GM12875 (cell line): ENCODE data around the gene KCNJ8.

Experiments used
- H3K4me3 ChIP-seq: one replicate; pipeline ENCODE4 v1.5.1; 2011; ENCODE audit warnings: low read depth, low read length, control low read depth
- CTCF ChIP-seq: IDR thresholded peaks from 2 replicates; pipeline ENCODE4 v1.5.1; 2011; ENCODE audit warnings: low read depth, mild to moderate bottlenecking, control low read depth, inconsistent platforms, low read length, moderate library complexity, borderline replicate concordance; ENCODE audit not compliant: insufficient read depth

Gene KCNJ8

GRCh38 chr12:21780786-21781185 is 6.3 kb upstream of the KCNJ8 start:
- no peak overlapping the region for H3K4me3 ChIP-seq
- no peak for TF ChIP-seq CTCF

- H3K4me3 ChIP-seq: no peak overlapping the region
- TF ChIP-seq CTCF: no peak
Observed at GRCh38 chr12:21776175-21776574, 1.7 kb upstream of the KCNJ8 start.

GRCh38 chr12:21775133-21775820 is 771 bp upstream of the KCNJ8 start:
- no peak for TF ChIP-seq CTCF
- H3K4me3 ChIP-seq: no peak overlapping the region

- no peak overlapping the region for H3K4me3 ChIP-seq
- no peak for TF ChIP-seq CTCF
Observed at GRCh38 chr12:21773806-21774205, 700 bp downstream of the KCNJ8 start.

- no peak overlapping the region for H3K4me3 ChIP-seq
- no peak for TF ChIP-seq CTCF
Observed at GRCh38 chr12:21773263-21773741, 1.2 kb downstream of the KCNJ8 start.

- no peak for TF ChIP-seq CTCF
- no peak overlapping the region for H3K4me3 ChIP-seq
Observed at GRCh38 chr12:21771311-21771710, 3.2 kb downstream of the KCNJ8 start.

- no peak for TF ChIP-seq CTCF
- no peak overlapping the region for H3K4me3 ChIP-seq
Observed at GRCh38 chr12:21769307-21769706, 5.2 kb downstream of the KCNJ8 start.
